Astrocyte of the hippocampus (primary cell): ENCODE data around the gene CHD6.

ENCODE experiments used
- DNase-seq: peaks from one replicate; pipeline ENCODE4 v3.0.0; 2011; ENCODE audit warnings: low read depth, low spot score

The CHD6 gene

GRCh38 chr20:41403604-41404003 lies 214.6 kb downstream of the CHD6 start:
- DNase-seq, result no peak

GRCh38 chr20:41398408-41398807 lies 219.8 kb downstream of the CHD6 start:
- DNase-seq, result no peak

GRCh38 chr20:41395667-41396664 lies 222.2 kb downstream of the CHD6 start:
- DNase-seq, result no peak

- DNase-seq, result no peak
Observed at GRCh38 chr20:41394931-41395666, 223.1 kb downstream of the CHD6 start.

GRCh38 chr20:41394081-41394480 lies 224.1 kb downstream of the CHD6 start:
- DNase-seq, result no peak

GRCh38 chr20:41393705-41394066 lies 224.5 kb downstream of the CHD6 start:
- DNase-seq, result no peak

- no peak for DNase-seq
Observed at GRCh38 chr20:41392871-41393704, 225.1 kb downstream of the CHD6 start.

- DNase-seq, result no peak
Observed at GRCh38 chr20:41392295-41392694, 225.9 kb downstream of the CHD6 start.

- peak; percentile 78 for DNase-seq
Observed at GRCh38 chr20:41391587-41392001, 226.6 kb downstream of the CHD6 start.

GRCh38 chr20:41390889-41391288 lies 227.3 kb downstream of the CHD6 start:
- DNase-seq, result no peak

GRCh38 chr20:41387444-41387851 lies 230.7 kb downstream of the CHD6 start:
- DNase-seq, result no peak

GRCh38 chr20:41386502-41387427 lies 231.4 kb downstream of the CHD6 start:
- no peak for DNase-seq

GRCh38 chr20:41382791-41383305 lies 235.3 kb downstream of the CHD6 start:
- no peak for DNase-seq

GRCh38 chr20:41380551-41381193 lies 237.5 kb downstream of the CHD6 start:
- no peak for DNase-seq

GRCh38 chr20:41379551-41379950 lies 238.6 kb downstream of the CHD6 start:
- no peak for DNase-seq

- DNase-seq, result no peak
Observed at GRCh38 chr20:41377275-41377674, 240.9 kb downstream of the CHD6 start.

GRCh38 chr20:41376349-41376748 lies 241.8 kb downstream of the CHD6 start:
- no peak for DNase-seq

- DNase-seq, result no peak
Observed at GRCh38 chr20:41375846-41376245, 242.3 kb downstream of the CHD6 start.

GRCh38 chr20:41373931-41374920 lies 244.0 kb downstream of the CHD6 start:
- DNase-seq, result no peak
